Measurements from ENCODE around the gene COL4A2.

COL4A2 gene

DNA sequence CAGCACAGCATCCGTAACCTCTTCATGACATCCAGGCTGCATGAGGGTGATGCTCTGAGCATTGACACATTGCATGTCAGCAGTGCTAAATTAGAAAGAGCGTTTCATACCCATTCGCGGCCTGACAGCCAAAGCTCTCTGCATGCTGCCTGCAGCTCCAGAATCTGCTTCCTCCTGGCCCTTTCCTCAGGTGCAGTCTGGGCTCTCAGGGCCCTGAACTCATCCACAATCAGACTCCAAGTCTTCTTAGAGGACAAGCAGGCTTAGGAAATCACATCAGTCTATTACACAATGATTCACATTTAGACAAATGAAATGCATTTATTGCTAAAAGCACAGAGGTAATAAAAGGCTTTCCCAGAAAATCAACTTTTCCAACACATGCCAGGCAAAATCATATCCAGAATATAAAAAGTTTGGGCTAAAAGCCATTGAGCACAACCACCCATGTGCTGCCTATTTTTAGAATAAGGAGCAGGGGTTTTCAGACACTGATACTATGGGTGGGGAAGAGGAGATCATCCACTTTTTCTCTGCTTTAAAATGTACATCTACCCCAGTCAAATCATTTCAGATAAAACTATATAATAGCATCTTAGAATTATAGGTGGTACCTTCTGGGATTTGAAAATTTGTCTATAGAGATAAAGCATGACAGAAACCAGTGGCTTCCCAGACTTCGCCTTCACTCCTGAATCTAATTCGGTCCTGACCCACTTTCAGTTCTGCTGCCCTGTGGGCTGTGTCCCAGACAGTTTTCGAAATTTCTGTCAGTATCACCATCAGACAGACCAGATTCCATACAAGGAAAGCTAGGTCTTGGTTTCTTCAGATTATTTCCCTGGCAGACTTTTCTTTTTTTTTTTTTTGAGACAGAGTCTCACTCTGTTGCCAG lies 109.3 kb downstream of the COL4A2 start:
- no peaks in the 10 kb centered on the region for H4K20me1 ChIP-seq (ENCODE audit: insufficient read depth, low read length, poor library complexity, severe bottlenecking)

DNA sequence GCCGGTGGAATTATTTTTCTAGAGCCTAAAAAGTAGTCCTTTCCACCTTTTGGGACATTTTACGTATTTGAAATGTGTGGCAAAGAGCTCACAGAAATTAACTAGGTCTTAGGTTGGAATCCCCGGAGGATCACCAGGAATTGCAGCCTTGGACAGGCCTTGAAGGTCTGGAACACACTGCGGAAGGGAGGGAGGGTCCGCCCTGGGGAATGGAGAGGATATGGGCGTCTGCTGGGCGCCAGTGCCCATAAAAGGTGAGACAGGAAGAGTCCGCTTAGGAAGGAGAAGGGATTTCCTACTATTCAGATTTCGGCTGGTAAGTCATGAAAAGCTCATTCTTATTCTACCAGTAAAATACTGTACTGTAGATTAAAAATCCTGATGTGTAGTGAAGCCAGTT lies 111.9 kb downstream of the COL4A2 start:
- no peaks in the 10 kb centered on the region for H3K9me2 ChIP-seq (replicated peaks; ENCODE audit: low read depth, low read length)
- H3K4me3 ChIP-seq (ENCODE audit: low read length, poor library complexity, severe bottlenecking), result no peak overlapping the region
- no peaks in the 10 kb centered on the region for H3K27me3 ChIP-seq (ENCODE audit: insufficient read depth, low read length, poor library complexity, severe bottlenecking)
- H2AFZ ChIP-seq (ENCODE audit: low read length), result no peak overlapping the region
- peaks cover 37% of the 10 kb centered on the region for H3K4me1 ChIP-seq (ENCODE audit: insufficient read depth, low read length, poor library complexity, severe bottlenecking)
- TF ChIP-seq, protein P1, sequence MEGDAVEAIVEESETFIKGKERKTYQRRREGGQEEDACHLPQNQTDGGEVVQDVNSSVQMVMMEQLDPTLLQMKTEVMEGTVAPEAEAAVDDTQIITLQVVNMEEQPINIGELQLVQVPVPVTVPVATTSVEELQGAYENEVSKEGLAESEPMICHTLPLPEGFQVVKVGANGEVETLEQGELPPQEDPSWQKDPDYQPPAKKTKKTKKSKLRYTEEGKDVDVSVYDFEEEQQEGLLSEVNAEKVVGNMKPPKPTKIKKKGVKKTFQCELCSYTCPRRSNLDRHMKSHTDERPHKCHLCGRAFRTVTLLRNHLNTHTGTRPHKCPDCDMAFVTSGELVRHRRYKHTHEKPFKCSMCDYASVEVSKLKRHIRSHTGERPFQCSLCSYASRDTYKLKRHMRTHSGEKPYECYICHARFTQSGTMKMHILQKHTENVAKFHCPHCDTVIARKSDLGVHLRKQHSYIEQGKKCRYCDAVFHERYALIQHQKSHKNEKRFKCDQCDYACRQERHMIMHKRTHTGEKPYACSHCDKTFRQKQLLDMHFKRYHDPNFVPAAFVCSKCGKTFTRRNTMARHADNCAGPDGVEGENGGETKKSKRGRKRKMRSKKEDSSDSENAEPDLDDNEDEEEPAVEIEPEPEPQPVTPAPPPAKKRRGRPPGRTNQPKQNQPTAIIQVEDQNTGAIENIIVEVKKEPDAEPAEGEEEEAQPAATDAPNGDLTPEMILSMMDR (conservative IDR thresholded peaks at IDR 0.05; ENCODE audit: low read length), result no peak
- TF ChIP-seq EZH2phosphoT487 (IDR thresholded peaks at IDR 0.05; ENCODE audit: borderline replicate concordance), result no peak
- H3K9ac ChIP-seq (ENCODE audit: low read depth, low read length, poor library complexity, severe bottlenecking), result no peak overlapping the region
- no peaks in the 10 kb centered on the region for H3K36me3 ChIP-seq (ENCODE audit: insufficient read depth, low read length)
- H4K20me1 ChIP-seq (ENCODE audit: insufficient read depth, low read length, poor library complexity, severe bottlenecking), result no peaks in the 10 kb centered on the region
- peaks cover 4% of the 10 kb centered on the region; the same call in 1 of the 2 replicates for H3F3A ChIP-seq (ENCODE audit: low read depth)
- no peaks in the 10 kb centered on the region for H3K79me2 ChIP-seq (ENCODE audit: insufficient read depth, low read length)
- H3K4me2 ChIP-seq (ENCODE audit: low read depth, low read length, poor library complexity, severe bottlenecking), result no peak overlapping the region
- no peaks in the 10 kb centered on the region for H3K9me3 ChIP-seq (ENCODE audit: insufficient read depth, low read depth, low read length)

More for the DNA sequence above, 109.3 kb downstream of the COL4A2 start:
- Histone ChIP-seq H3K4me2 (ENCODE audit: low read depth, low read length, poor library complexity, severe bottlenecking) (no peak overlapping the region), H2AFZ (ENCODE audit: low read length) (no peak overlapping the region), H3F3A (ENCODE audit: low read depth) (peaks cover 3% of the 10 kb centered on the region; the same call in 1 of the 2 replicates), H3K4me3 (ENCODE audit: low read length, poor library complexity, severe bottlenecking) (no peak overlapping the region), H3K36me3 (ENCODE audit: insufficient read depth, low read length) (no peaks in the 10 kb centered on the region), H3K27me3 (ENCODE audit: insufficient read depth, low read length, poor library complexity, severe bottlenecking) (no peaks in the 10 kb centered on the region), H3K9me2 (replicated peaks; ENCODE audit: low read depth, low read length) (no peaks in the 10 kb centered on the region), H3K9me3 (ENCODE audit: insufficient read depth, low read depth, low read length) (no peaks in the 10 kb centered on the region), H3K79me2 (ENCODE audit: insufficient read depth, low read length) (no peaks in the 10 kb centered on the region), H3K4me1 (ENCODE audit: insufficient read depth, low read length, poor library complexity, severe bottlenecking) (peaks cover 23% of the 10 kb centered on the region), H3K9ac (ENCODE audit: low read depth, low read length, poor library complexity, severe bottlenecking) (no peak overlapping the region)
- no peak for TF ChIP-seq EZH2phosphoT487 (IDR thresholded peaks at IDR 0.05; ENCODE audit: borderline replicate concordance)
- TF ChIP-seq, protein P1 (conservative IDR thresholded peaks at IDR 0.05; ENCODE audit: low read length), result no peak

DNA sequence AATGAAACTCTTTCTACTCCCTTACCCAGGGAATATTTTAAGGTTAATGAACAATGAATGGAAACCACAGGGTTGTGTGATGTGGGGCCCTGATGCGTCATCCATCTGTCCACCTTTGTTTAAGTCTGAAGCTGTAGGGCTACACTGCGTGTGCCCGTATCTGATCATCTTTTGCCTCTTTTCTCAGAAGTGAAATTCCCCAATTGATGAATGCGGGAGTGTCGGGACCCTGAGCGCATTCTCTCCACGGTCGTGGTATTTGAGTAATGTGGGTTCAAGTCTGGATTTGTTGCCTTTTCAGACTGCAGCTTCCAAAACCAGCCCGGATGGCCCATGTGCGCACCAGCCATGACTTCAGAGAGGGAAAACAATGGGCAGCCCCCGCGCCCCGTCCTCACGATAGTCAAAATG lies 112.3 kb downstream of the COL4A2 start:
- H2AFZ ChIP-seq (ENCODE audit: low read length), result no peak overlapping the region
- H3F3A ChIP-seq (ENCODE audit: low read depth), result peaks cover 4% of the 10 kb centered on the region; the same call in 1 of the 2 replicates
- H3K36me3 ChIP-seq (ENCODE audit: insufficient read depth, low read length), result no peaks in the 10 kb centered on the region
- no peak overlapping the region for H3K4me3 ChIP-seq (ENCODE audit: low read length, poor library complexity, severe bottlenecking)
- H4K20me1 ChIP-seq (ENCODE audit: insufficient read depth, low read length, poor library complexity, severe bottlenecking), result no peaks in the 10 kb centered on the region
- H3K9me2 ChIP-seq (replicated peaks; ENCODE audit: low read depth, low read length), result no peaks in the 10 kb centered on the region
- H3K9ac ChIP-seq (ENCODE audit: low read depth, low read length, poor library complexity, severe bottlenecking), result no peak overlapping the region
- H3K9me3 ChIP-seq (ENCODE audit: insufficient read depth, low read depth, low read length), result no peaks in the 10 kb centered on the region
- H3K79me2 ChIP-seq (ENCODE audit: insufficient read depth, low read length), result no peaks in the 10 kb centered on the region
- TF ChIP-seq, protein P1 (conservative IDR thresholded peaks at IDR 0.05; ENCODE audit: low read length), result no peak
- no peak for TF ChIP-seq EZH2phosphoT487 (IDR thresholded peaks at IDR 0.05; ENCODE audit: borderline replicate concordance)
- peaks cover 37% of the 10 kb centered on the region for H3K4me1 ChIP-seq (ENCODE audit: insufficient read depth, low read length, poor library complexity, severe bottlenecking)
- H3K4me2 ChIP-seq (ENCODE audit: low read depth, low read length, poor library complexity, severe bottlenecking), result no peak overlapping the region
- H3K27me3 ChIP-seq (ENCODE audit: insufficient read depth, low read length, poor library complexity, severe bottlenecking), result no peaks in the 10 kb centered on the region
